OCI-LY7 (cell line): ENCODE data around the gene RICTOR. TPM values are rescaled to one million over a fixed set of nuclear protein-coding genes. Genes with fewer than 3 reads are reported as not detected.

Experiments
- BruUV-seq: library from RNA; stranded (reverse); fragments of 400-500 nt; replicated peaks from 2 replicates; lab custom pipeline; 2021; lab: Mats Ljungman, UMichigan
- CTCF ChIA-PET: fragments of 300-600 bp; sonication (Branson Sonifier 250); formaldehyde crosslinking; loops from one replicate; lab custom pipeline; 2022; ENCODE audit warnings: antibody characterized with exemption; ENCODE audit not compliant: unreplicated experiment; lab: Charles Lee
- POLR2A ChIA-PET: fragments of 300-600 bp; sonication (Branson Sonifier 250); formaldehyde crosslinking; loops from one replicate; lab custom pipeline; 2022; ENCODE audit warnings: antibody characterized with exemption; lab: Charles Lee
- DNase-seq: peaks from one replicate; pipeline ENCODE4 v3.0.0-alpha.2; 2015; ENCODE audit warnings: low spot score
- H2AFZ ChIP-seq: fragments of 200-600 bp; sonication (generic), shearing (Covaris generic); 2 replicates; pipeline ENCODE4 v1.6.1; 2014; ENCODE audit warnings: mild to moderate bottlenecking, antibody characterized with exemption, low read length, moderate library complexity
- H3K27ac ChIP-seq: fragments of 200-600 bp; sonication (generic); 2 replicates; pipeline ENCODE4 v1.5.1; 2014; ENCODE audit warnings: mixed run types, low read depth, mild to moderate bottlenecking, moderate library complexity, low read length, inconsistent platforms; ENCODE audit not compliant: poor library complexity, severe bottlenecking
- H3K36me3 ChIP-seq: fragments of 200-600 bp; sonication (generic); 2 replicates; pipeline ENCODE4 v1.6.1; 2014; ENCODE audit warnings: mild to moderate bottlenecking, antibody characterized with exemption, low read length, moderate library complexity, mixed read lengths; ENCODE audit not compliant: insufficient read depth
- H3K4me1 ChIP-seq: fragments of 200-600 bp; sonication (generic); 2 replicates; pipeline ENCODE4 v1.5.1; 2014; ENCODE audit warnings: mild to moderate bottlenecking, low read length; ENCODE audit not compliant: insufficient read depth, poor library complexity, severe bottlenecking
- H3K4me2 ChIP-seq: fragments of 200-600 bp; sonication (generic); 2 replicates; pipeline ENCODE4 v1.6.1; 2014; ENCODE audit warnings: mild to moderate bottlenecking, low read length
- H3K4me3 ChIP-seq: fragments of 200-600 bp; sonication (generic); 2 replicates; pipeline ENCODE4 v1.5.1; 2014; ENCODE audit warnings: mild to moderate bottlenecking, low read depth, low read length; ENCODE audit not compliant: poor library complexity, severe bottlenecking
- H3K79me2 ChIP-seq: fragments of 200-600 bp; sonication (generic); 2 replicates; pipeline ENCODE4 v1.6.1; 2016; ENCODE audit warnings: low read depth, mild to moderate bottlenecking, low read length, moderate library complexity, mixed read lengths; ENCODE audit not compliant: insufficient read depth
- H3K9me2 ChIP-seq: fragments of 200-600 bp; sonication (generic); 2 replicates; pipeline ENCODE4 v1.6.1; 2016; ENCODE audit warnings: mild to moderate bottlenecking, low read length, mixed read lengths; ENCODE audit not compliant: insufficient read depth
- H3K9me3 ChIP-seq: fragments of 200-600 bp; sonication (generic); 2 replicates; pipeline ENCODE4 v1.6.1; 2014; ENCODE audit warnings: mild to moderate bottlenecking, mixed run types, low read length, mixed read lengths
- H4K20me1 ChIP-seq: fragments of 200-600 bp; sonication (generic); 2 replicates; pipeline ENCODE4 v1.6.1; 2014; ENCODE audit warnings: mild to moderate bottlenecking, antibody characterized with exemption, low read length, moderate library complexity, mixed read lengths; ENCODE audit not compliant: insufficient read depth
- EZH2phosphoT487 ChIP-seq: fragments of 200-600 bp; sonication (generic); IDR thresholded peaks from 2 replicates; pipeline ENCODE4 v1.6.1; 2018; ENCODE audit warnings: low read depth, borderline replicate concordance, mild to moderate bottlenecking, mixed run types, antibody characterized with exemption, low read length, moderate library complexity, mixed read lengths
- intact Hi-C: fragments of 100-400 bp; cut with micrococcal nuclease; formaldehyde crosslinking; loops from one replicate; pipeline ENCODE4 v1.10.0; 2022; ENCODE audit not compliant: unreplicated experiment
- total RNA-seq, 2 experiments: library from RNA; depleted of rRNA in 1 of 2; stranded (reverse); fragments of >200 nt in 1 of 2; shearing (Covaris generic) in 1 of 2; gene quantifications; 2 replicates each; pipeline ENCODE4 v1.2.3, GENCODE V29; 2014 to 2022
- TF ChIP-seq, protein P1 (sequence below): fragments of 200-600 bp; sonication (generic); conservative IDR thresholded peaks from 2 replicates; pipeline ENCODE4 v1.5.1; 2014; ENCODE audit warnings: mild to moderate bottlenecking, antibody characterized with exemption, low read length, moderate library complexity, mixed read lengths

The RICTOR gene
- total RNA-seq, 2 experiments from 2014 or later: 10.9 to 22.9 TPM

DNA sequence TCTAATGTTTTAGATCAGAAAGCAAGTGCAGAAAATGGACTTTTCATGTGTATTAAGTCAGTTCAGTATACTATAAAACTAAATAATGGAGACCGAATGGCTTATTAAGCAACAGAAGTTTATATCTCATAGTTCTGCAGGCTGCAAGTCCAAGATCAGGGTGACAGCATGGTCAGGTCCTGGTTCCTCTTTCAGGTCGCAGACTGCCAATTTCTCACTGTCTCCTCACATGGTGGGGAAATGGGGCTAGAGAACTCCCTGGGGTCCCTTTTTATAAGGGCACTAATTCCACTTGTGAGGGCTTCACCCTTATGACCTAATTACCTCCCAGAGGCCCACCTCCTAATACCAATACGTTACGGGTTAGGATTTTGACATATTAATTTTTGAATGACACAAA lies 48.7 kb downstream of the RICTOR start:
- BruUV-seq: no TSS peak
- Histone ChIP-seq H4K20me1 (no peaks in the 10 kb centered on the region; the same call in 1 of the 2 replicates), H3K4me1 (no peaks in the 10 kb centered on the region), H3K9me3 (no peaks in the 10 kb centered on the region; the same call in 1 of the 2 replicates), H3K9me2 (no peaks in the 10 kb centered on the region), H3K27ac (no peak overlapping the region), H3K36me3 (peaks cover 8% of the 10 kb centered on the region), H3K79me2 (peaks cover 10% of the 10 kb centered on the region; the same call in 1 of the 2 replicates), H3K4me3 (no peak overlapping the region), H2AFZ (no peak overlapping the region), H3K4me2 (no peak overlapping the region)
- CTCF ChIA-PET: no interaction called here
- intact Hi-C loops: no loop called here
- POLR2A ChIA-PET: no interaction called here
- DNase-seq: peak; percentile 10
- TF ChIP-seq, protein P1, sequence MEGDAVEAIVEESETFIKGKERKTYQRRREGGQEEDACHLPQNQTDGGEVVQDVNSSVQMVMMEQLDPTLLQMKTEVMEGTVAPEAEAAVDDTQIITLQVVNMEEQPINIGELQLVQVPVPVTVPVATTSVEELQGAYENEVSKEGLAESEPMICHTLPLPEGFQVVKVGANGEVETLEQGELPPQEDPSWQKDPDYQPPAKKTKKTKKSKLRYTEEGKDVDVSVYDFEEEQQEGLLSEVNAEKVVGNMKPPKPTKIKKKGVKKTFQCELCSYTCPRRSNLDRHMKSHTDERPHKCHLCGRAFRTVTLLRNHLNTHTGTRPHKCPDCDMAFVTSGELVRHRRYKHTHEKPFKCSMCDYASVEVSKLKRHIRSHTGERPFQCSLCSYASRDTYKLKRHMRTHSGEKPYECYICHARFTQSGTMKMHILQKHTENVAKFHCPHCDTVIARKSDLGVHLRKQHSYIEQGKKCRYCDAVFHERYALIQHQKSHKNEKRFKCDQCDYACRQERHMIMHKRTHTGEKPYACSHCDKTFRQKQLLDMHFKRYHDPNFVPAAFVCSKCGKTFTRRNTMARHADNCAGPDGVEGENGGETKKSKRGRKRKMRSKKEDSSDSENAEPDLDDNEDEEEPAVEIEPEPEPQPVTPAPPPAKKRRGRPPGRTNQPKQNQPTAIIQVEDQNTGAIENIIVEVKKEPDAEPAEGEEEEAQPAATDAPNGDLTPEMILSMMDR: no peak
- TF ChIP-seq EZH2phosphoT487: no peak

DNA sequence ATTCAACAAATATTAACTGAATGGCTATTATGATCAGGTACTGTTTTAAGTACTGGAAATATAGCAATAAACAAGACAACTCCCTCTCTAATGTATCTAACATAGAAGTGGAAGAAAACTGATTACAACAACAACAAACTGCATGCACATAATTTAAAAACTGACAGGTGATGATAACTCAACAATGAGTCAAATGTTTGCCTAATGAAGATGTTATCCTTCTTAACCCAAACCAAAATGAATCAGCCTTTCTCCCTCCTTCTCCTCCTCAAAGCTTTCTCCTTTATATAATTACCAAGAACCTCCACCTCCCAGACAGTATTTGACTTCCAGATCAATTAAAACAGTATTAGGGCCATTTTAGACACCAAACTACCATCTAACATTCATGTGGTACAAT lies 49.3 kb downstream of the RICTOR start:
- no peak for TF ChIP-seq EZH2phosphoT487
- TF ChIP-seq, protein P1: no peak
- BruUV-seq: no TSS peak
- DNase-seq: no peak
- Histone ChIP-seq H3K4me3 (no peak overlapping the region), H3K79me2 (peaks cover 5% of the 10 kb centered on the region; the same call in 1 of the 2 replicates), H3K9me2 (no peaks in the 10 kb centered on the region), H3K27ac (no peak overlapping the region), H3K36me3 (peaks cover 14% of the 10 kb centered on the region), H2AFZ (no peak overlapping the region), H3K4me1 (no peaks in the 10 kb centered on the region), H3K4me2 (no peak overlapping the region), H4K20me1 (no peaks in the 10 kb centered on the region; the same call in 1 of the 2 replicates), H3K9me3 (no peaks in the 10 kb centered on the region; the same call in 1 of the 2 replicates)
- CTCF ChIA-PET: no interaction called here
- intact Hi-C loops: no loop called here
- POLR2A ChIA-PET: no interaction called here

DNA sequence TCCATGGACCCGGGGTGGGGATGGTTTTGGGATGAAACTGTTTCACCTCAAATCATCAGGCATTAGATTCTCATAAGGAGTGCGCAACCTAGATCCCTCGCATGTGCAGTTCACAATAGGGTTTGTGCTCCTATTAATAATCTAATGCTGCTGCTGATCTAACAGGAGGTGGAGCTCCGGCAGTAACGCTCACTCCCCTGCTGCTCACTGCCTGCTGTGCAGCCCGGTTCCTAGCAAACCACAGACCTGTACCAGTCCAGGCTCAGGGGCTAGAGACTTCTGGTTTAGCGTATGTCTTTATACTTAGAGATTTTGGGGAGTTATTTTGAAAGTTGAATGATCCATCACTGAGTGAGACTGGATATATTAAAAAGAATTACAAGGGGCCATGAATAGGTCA lies 50.2 kb downstream of the RICTOR start:
- H4K20me1 ChIP-seq: no peaks in the 10 kb centered on the region; the same call in 1 of the 2 replicates
- no peaks in the 10 kb centered on the region for H3K79me2 ChIP-seq
- H3K4me2 ChIP-seq: no peak overlapping the region
- no peak for DNase-seq
- ChIA-PET CTCF (no interaction called here), POLR2A (no interaction called here)
- H3K36me3 ChIP-seq: peaks cover 21% of the 10 kb centered on the region
- BruUV-seq: no TSS peak
- no peak for TF ChIP-seq EZH2phosphoT487
- TF ChIP-seq, protein P1: no peak
- no peaks in the 10 kb centered on the region for H3K4me1 ChIP-seq
- H3K4me3 ChIP-seq: no peak overlapping the region
- intact Hi-C loops: no loop called here
- H3K9me2 ChIP-seq: no peaks in the 10 kb centered on the region
- H2AFZ ChIP-seq: no peak overlapping the region
- H3K27ac ChIP-seq: no peak overlapping the region
- no peaks in the 10 kb centered on the region; the same call in 1 of the 2 replicates for H3K9me3 ChIP-seq
